ENCODE results near the gene CYYR1.

The CYYR1 gene

DNA sequence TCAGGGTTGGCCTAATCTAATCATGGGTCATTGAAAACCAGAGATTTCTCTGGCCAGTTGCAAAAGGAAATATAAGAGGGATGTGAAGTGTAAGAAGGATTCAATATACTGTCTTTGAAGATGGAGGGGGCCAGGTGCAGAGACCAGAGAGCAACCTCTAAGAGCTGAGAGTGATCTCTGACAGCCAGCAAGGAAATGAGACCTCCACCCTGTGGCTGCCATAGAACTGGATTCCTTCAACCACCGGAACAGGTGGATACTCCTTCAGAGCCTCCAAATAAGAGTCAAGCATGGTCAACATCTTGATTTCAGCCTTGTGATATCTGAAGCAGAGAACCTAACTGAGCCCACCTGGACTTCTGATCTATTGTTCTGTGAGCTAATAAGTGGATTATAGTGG is 128.4 kb downstream of the CYYR1 start:
- DNase-seq (ENCODE audit: low read depth), result no peak

GRCh38 chr21:26443867-26444266 is 129.2 kb downstream of the CYYR1 start:
- no peak overlapping the region for H3K4me3 ChIP-seq (ENCODE audit: low read length)
- TF ChIP-seq CTCF (conservative IDR thresholded peaks at IDR 0.05; ENCODE audit: low read length), result no peak

More for the DNA sequence above, 128.4 kb downstream of the CYYR1 start:
- H3K4me3 ChIP-seq (ENCODE audit: low read length), result no peak overlapping the region
- TF ChIP-seq CTCF (conservative IDR thresholded peaks at IDR 0.05; ENCODE audit: low read length), result no peak

DNA sequence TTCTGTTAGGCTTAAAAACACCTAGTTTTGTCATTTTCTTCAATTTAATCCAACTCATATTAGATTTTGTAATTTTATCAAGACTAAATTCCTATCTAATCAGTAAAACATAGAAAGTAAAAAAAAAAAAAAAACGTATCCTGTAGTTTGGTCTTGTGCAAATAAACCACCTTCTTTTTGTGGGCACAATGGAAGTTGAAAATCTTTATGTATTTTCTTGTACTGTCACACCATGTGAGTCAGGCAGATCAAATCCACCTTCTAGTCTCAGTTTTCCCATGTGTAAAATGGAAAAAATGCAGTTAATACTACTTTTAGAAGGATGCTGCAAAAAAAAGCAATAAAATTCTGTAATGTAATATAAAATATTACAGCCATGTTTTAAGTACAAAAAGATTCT is 129.8 kb downstream of the CYYR1 start:
- DNase-seq (ENCODE audit: low read depth), result no peak
- TF ChIP-seq CTCF (conservative IDR thresholded peaks at IDR 0.05; ENCODE audit: low read length), result no peak
- H3K4me3 ChIP-seq (ENCODE audit: low read length), result no peak overlapping the region

More at GRCh38 chr21:26443867-26444266, 129.2 kb downstream of the CYYR1 start:
- DNase-seq (ENCODE audit: low read depth), result peak; percentile 64

DNA sequence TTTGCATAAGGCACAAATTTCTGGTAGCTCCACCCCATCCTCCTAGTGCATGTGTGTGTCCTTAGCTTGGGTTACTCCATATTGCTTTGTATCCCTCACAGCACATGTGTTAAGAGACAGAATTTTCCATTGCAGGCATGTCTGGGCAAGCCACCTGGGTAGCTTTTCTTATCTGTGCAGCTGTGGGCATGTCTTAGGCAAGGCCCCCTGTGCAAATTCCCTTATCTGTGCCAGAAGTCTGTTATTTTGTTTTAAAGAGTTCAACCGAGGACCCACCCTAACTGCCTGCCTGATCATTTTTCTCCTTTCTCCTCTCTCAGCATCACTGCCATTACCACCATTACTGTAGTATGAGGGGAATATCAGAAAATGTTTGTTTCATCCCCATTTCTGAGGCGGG is 131.9 kb downstream of the CYYR1 start:
- TF ChIP-seq CTCF (conservative IDR thresholded peaks at IDR 0.05; ENCODE audit: low read length), result no peak
- DNase-seq (ENCODE audit: low read depth), result no peak
- no peak overlapping the region for H3K4me3 ChIP-seq (ENCODE audit: low read length)

GRCh38 chr21:26438976-26439375 is 134.1 kb downstream of the CYYR1 start:
- TF ChIP-seq CTCF (conservative IDR thresholded peaks at IDR 0.05; ENCODE audit: low read length), result no peak
- no peak for DNase-seq (ENCODE audit: low read depth)

DNA sequence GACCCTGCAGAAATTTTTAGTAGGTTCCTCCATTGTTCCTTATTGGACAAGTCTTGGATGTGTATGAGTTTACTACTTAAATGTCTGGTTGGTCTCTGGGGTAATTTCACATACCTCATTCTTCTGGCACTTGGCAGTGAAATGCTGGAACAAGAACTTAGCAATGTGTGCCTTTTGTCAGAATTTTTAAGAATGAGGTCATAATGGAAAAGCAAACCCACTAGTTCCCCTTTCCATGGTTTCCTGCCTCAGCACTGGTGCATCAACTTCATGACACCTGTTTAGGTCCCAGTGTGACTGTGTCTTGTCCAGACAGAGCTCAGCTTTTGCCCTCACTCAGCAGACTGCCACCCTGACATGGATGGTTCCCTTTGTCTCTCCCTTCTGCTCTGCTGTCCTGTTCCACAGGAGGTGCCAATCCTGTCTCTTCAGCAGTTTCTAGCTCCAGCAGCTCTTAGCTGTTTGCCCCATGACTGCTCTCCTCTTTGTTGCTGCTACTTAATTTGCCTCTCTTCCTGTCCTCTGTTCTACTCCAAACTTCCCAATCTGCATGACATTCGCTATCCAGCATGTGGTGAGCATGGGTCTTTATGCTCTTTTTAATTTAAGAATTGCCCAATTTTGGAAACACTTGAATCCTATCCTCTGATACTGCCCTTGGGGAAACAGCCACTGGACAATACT is 135.6 kb downstream of the CYYR1 start:
- peak; percentile 75 for DNase-seq (ENCODE audit: low read depth)
- no peak for TF ChIP-seq CTCF (conservative IDR thresholded peaks at IDR 0.05; ENCODE audit: low read length)
- H3K4me3 ChIP-seq (ENCODE audit: low read length), result no peak overlapping the region

More at GRCh38 chr21:26438976-26439375, 134.1 kb downstream of the CYYR1 start:
- H3K4me3 ChIP-seq (ENCODE audit: low read length), result no peak overlapping the region

- peak; percentile 70 for DNase-seq (ENCODE audit: low read depth)
- no peak for TF ChIP-seq CTCF (conservative IDR thresholded peaks at IDR 0.05; ENCODE audit: low read length)
- no peak overlapping the region for H3K4me3 ChIP-seq (ENCODE audit: low read length)
These were observed 139.7 kb downstream of the CYYR1 start for GRCh38 chr21:26433386-26433785.

All from AG10803 (cell line).